ENCODE data around the gene FAM227A. TPM values are rescaled to one million over a fixed set of nuclear protein-coding genes. Genes with fewer than 3 reads are reported as not detected.

FAM227A gene
- total RNA-seq, 4 donors from 2014 or later: 0.24 to 7.3 (median 0.73) TPM

DNA sequence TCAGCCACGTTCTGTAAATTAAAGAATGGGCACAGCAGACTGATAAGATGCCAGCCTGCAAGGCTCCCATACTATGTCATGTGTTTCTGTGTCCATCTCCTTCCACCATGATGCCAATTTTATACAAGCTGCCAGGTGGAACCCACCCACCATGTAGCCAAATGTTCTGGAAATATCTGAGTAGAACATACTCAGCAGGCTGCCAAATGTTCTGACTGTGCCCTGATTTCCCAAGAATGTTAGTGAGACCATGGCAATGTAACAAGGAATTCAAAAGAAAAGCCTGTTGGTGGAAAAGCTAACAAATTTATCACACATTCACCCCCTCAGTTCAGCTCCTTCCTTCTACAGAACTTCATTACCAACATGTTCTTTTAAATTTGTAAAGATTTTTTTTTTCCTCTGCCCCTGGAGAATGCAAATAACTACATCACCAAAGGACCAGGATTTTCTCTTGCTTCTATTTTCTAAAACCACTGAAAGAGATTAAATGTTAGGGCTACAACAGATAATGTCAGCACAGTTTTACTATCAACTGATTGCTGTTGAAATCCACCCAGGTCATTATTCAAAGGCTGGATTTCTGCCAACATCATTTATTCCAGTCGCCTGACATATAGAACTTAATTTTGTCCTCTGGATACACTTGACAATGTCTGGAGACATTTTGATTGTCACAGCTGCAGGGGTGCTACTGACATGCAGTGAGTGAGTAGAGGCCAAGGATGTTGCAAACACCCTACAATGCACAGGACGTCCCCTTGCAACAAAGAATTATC lies 89.3 kb downstream of the FAM227A start:
- ATAC-seq (ENCODE audit: low FRiP score): no peak
- DNase-seq (ENCODE audit: low spot score): no peak

GRCh38 chr22:38565441-38565840 lies 90.8 kb downstream of the FAM227A start:
- ATAC-seq (ENCODE audit: low FRiP score) (no peak), DNase-seq (ENCODE audit: low spot score) (no peak)
- TF ChIP-seq, protein P1, sequence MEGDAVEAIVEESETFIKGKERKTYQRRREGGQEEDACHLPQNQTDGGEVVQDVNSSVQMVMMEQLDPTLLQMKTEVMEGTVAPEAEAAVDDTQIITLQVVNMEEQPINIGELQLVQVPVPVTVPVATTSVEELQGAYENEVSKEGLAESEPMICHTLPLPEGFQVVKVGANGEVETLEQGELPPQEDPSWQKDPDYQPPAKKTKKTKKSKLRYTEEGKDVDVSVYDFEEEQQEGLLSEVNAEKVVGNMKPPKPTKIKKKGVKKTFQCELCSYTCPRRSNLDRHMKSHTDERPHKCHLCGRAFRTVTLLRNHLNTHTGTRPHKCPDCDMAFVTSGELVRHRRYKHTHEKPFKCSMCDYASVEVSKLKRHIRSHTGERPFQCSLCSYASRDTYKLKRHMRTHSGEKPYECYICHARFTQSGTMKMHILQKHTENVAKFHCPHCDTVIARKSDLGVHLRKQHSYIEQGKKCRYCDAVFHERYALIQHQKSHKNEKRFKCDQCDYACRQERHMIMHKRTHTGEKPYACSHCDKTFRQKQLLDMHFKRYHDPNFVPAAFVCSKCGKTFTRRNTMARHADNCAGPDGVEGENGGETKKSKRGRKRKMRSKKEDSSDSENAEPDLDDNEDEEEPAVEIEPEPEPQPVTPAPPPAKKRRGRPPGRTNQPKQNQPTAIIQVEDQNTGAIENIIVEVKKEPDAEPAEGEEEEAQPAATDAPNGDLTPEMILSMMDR (IDR thresholded peaks at IDR 0.05): no peak

More for the DNA sequence above, 89.3 kb downstream of the FAM227A start:
- TF ChIP-seq, protein P1 (IDR thresholded peaks at IDR 0.05): no peak

- ATAC-seq (ENCODE audit: low FRiP score) (no peak), DNase-seq (ENCODE audit: low spot score) (no peak)
- TF ChIP-seq, protein P1 (IDR thresholded peaks at IDR 0.05): no peak
These were observed 91.5 kb downstream of the FAM227A start for GRCh38 chr22:38564669-38565068.

DNA sequence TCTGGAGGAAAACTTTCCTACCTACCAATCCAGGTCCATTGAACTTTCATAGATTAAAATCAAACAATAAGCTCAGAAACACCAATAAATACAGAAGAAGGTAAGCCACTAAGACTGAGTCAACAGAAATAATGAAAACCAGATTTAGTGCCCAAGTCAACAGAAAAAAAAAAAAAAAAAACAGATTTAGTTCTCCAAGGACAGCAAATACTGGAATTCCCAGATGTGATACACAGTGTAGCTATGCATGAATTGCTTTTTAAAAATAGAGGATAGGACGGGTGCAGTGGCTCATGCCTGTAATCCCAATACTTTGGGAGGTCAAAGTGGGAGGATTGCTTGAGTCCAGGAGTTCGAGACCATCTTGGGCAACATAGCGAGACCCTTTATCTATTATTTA lies 101.9 kb downstream of the FAM227A start:
- no peak for DNase-seq (ENCODE audit: low spot score)
- ATAC-seq (ENCODE audit: low FRiP score): no peak
- TF ChIP-seq, protein P1 (IDR thresholded peaks at IDR 0.05): no peak

- no peak for DNase-seq (ENCODE audit: low spot score)
These were observed 106.9 kb downstream of the FAM227A start for GRCh38 chr22:38549101-38549894.

DNA sequence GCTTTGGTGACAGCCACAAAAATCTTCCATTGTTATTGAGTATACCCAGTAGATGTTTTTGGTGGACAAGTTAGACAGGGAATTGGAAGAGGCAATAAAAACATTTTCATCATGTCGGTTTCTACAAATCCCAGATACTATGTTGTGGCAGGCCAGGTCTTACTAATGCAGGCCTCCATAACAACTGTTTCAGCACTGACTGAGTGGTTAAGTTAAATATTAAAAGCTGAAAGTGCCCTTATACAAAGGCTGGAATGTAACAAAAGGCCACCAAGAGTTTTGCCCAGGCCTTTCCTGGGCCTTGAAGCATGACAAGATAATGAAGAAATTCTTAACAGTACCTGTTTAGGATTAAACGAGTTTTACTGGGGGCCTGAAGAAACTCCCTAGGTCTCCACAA lies 115.5 kb downstream of the FAM227A start:
- TF ChIP-seq, protein P1 (IDR thresholded peaks at IDR 0.05): no peak
- ATAC-seq (ENCODE audit: low FRiP score): no peak

More at GRCh38 chr22:38549101-38549894, 106.9 kb downstream of the FAM227A start:
- ATAC-seq (ENCODE audit: low FRiP score): no peak
- TF ChIP-seq, protein P1 (IDR thresholded peaks at IDR 0.05): no peak

More for the DNA sequence above, 115.5 kb downstream of the FAM227A start:
- no peak for DNase-seq (ENCODE audit: low spot score)

Data from omental fat pad (tissue), 4 donors.